PC-9 (cell line): ENCODE results near the gene NXN. TPM values are rescaled to one million over a fixed set of nuclear protein-coding genes. Genes with fewer than 3 reads are reported as not detected.
"Not testable (repeated sequence)": the region's sequence is repeated elsewhere in the genome, so short reads cannot be mapped to it uniquely, and the experiment has no call there.

Experiments used
- BruUV-seq: library from RNA; stranded (reverse); fragments of 400-500 nt; replicated peaks from 2 replicates; lab custom pipeline; 2021; lab: Mats Ljungman, UMichigan
- CTCF ChIA-PET: fragments of 300-600 bp; sonication (Branson Sonifier 250); formaldehyde crosslinking; loops from one replicate; lab custom pipeline; 2022; ENCODE audit warnings: antibody characterized with exemption; lab: Charles Lee
- POLR2A ChIA-PET: fragments of 300-600 bp; sonication (Branson Sonifier 250); formaldehyde crosslinking; loops from one replicate; lab custom pipeline; 2022; ENCODE audit warnings: antibody characterized with exemption; ENCODE audit not compliant: unreplicated experiment; lab: Charles Lee
- DNase-seq, 2 experiments: peaks; one replicate each; pipeline versions ENCODE4 v3.0.0 to v3.0.0-alpha.2; 2015 to 2022; ENCODE audit warnings: mixed read lengths in 1 of 2
- H2AFZ ChIP-seq: fragments of 200-600 bp; sonication (generic); 2 replicates; pipeline ENCODE4 v1.8.1; 2017; ENCODE audit warnings: antibody characterized with exemption
- H3F3A ChIP-seq: fragments of 200-600 bp; sonication (generic); 2 replicates; pipeline ENCODE4 v1.8.1; 2017; ENCODE audit warnings: antibody characterized with exemption, mild to moderate bottlenecking, low read depth; ENCODE audit not compliant: insufficient read depth
- H3K27ac ChIP-seq: fragments of 200-600 bp; sonication (generic); 2 replicates; pipeline ENCODE4 v1.6.1; 2016; ENCODE audit warnings: mixed run types
- H3K27me3 ChIP-seq: fragments of 200-600 bp; sonication (generic); 2 replicates; pipeline ENCODE4 v1.6.1; 2016; ENCODE audit warnings: low read depth, mixed run types; ENCODE audit not compliant: insufficient read depth
- H3K36me3 ChIP-seq: fragments of 200-600 bp; sonication (generic); 2 replicates; pipeline ENCODE4 v1.6.1; 2016; ENCODE audit warnings: low read depth, mixed run types
- H3K4me1 ChIP-seq: fragments of 200-600 bp; sonication (generic); replicated peaks from 2 replicates; pipeline ENCODE4 v1.6.1; 2016; ENCODE audit warnings: mixed run types; ENCODE audit not compliant: insufficient read depth
- H3K4me2 ChIP-seq: fragments of 200-600 bp; sonication (generic); 2 replicates; pipeline ENCODE4 v1.6.1; 2017; ENCODE audit warnings: mixed run types
- H3K4me3 ChIP-seq: fragments of 200-600 bp; sonication (generic); 2 replicates; pipeline ENCODE4 v1.6.1; 2016; ENCODE audit warnings: mixed run types
- H3K79me2 ChIP-seq: fragments of 200-600 bp; sonication (generic); 2 replicates; pipeline ENCODE4 v1.6.1; 2017; ENCODE audit warnings: low read depth, mixed run types
- H3K9me2 ChIP-seq: fragments of 200-600 bp; sonication (generic); 2 replicates; pipeline ENCODE4 v1.8.1; 2017; ENCODE audit warnings: mild to moderate bottlenecking; ENCODE audit not compliant: insufficient read depth
- H3K9me3 ChIP-seq: fragments of 200-600 bp; sonication (generic); 2 replicates; pipeline ENCODE4 v1.8.1; 2016; ENCODE audit warnings: low read depth; ENCODE audit not compliant: insufficient read depth
- H4K20me1 ChIP-seq: fragments of 200-600 bp; sonication (generic); 2 replicates; pipeline ENCODE4 v1.8.1; 2017; ENCODE audit not compliant: insufficient read depth
- EZH2 ChIP-seq: fragments of 200-600 bp; sonication (generic); IDR thresholded peaks from 2 replicates; pipeline ENCODE4 v1.8.0; 2017; ENCODE audit warnings: antibody characterized with exemption, low read depth
- intact Hi-C: fragments of 100-400 bp; cut with micrococcal nuclease; formaldehyde crosslinking; loops from one replicate; pipeline ENCODE4 v1.10.0; 2022; ENCODE audit not compliant: unreplicated experiment
- total RNA-seq: library from RNA; stranded (reverse); gene quantifications from 2 replicates; pipeline ENCODE4 v1.2.3, GENCODE V29; 2021
- TF ChIP-seq, protein P1 (sequence below): fragments of 200-600 bp; sonication (generic); conservative IDR thresholded peaks from 2 replicates; pipeline ENCODE4 v1.6.1; 2017; ENCODE audit warnings: mixed run types, antibody characterized with exemption, mild to moderate bottlenecking, moderate library complexity

The NXN gene
- total RNA-seq, 1 experiment from 2014 or later: 59.8 TPM

DNA sequence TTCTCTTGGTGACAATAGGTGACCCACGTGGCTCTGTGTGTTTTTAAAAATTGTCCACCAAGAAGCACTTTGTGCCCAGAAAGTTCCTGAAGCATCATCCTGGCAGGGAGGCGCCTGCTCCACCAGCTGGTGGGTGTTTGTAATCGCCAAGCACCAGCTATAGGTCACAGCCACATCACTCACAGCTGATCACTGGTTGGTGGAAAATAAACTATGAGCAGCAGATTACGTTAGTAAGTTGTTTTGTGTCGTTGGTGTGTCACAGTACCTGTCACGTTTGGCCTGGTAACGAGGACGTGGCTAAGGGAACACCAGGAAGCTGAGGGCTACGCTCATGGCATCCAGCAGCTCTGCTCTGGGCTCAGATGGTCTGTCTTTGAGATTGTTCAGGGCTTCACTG, 187.3 kb downstream of the NXN start:
- H2AFZ ChIP-seq: no peak overlapping the region
- H3K27ac ChIP-seq: no peak overlapping the region
- no peaks in the 10 kb centered on the region for H3K27me3 ChIP-seq
- peaks cover 21% of the 10 kb centered on the region for H4K20me1 ChIP-seq
- ChIA-PET CTCF (no interaction called here), POLR2A (no interaction called here)
- no peaks in the 10 kb centered on the region for H3K9me2 ChIP-seq
- DNase-seq: no peak
- no peaks in the 10 kb centered on the region for H3K4me1 ChIP-seq
- no peaks in the 10 kb centered on the region for H3K79me2 ChIP-seq
- no TSS peak for BruUV-seq
- H3F3A ChIP-seq: peaks cover 16% of the 10 kb centered on the region; the same call in 1 of the 2 replicates
- 0 out of 2 replicates have a peak, but pooled peaks cover 22% of the 10 kb centered on the region for H3K36me3 ChIP-seq
- intact Hi-C loops: loop anchor here (5.0 kb wide), 1 partner anchor 395 kb away; no protein-coding TSS in a partner anchor
- TF ChIP-seq, protein P1, sequence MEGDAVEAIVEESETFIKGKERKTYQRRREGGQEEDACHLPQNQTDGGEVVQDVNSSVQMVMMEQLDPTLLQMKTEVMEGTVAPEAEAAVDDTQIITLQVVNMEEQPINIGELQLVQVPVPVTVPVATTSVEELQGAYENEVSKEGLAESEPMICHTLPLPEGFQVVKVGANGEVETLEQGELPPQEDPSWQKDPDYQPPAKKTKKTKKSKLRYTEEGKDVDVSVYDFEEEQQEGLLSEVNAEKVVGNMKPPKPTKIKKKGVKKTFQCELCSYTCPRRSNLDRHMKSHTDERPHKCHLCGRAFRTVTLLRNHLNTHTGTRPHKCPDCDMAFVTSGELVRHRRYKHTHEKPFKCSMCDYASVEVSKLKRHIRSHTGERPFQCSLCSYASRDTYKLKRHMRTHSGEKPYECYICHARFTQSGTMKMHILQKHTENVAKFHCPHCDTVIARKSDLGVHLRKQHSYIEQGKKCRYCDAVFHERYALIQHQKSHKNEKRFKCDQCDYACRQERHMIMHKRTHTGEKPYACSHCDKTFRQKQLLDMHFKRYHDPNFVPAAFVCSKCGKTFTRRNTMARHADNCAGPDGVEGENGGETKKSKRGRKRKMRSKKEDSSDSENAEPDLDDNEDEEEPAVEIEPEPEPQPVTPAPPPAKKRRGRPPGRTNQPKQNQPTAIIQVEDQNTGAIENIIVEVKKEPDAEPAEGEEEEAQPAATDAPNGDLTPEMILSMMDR: peak; percentile 29; the same call in 1 of the 2 replicates
- no peak for TF ChIP-seq EZH2
- no peaks in the 10 kb centered on the region for H3K9me3 ChIP-seq
- H3K4me2 ChIP-seq: no peak overlapping the region
- H3K4me3 ChIP-seq: no peak overlapping the region

DNA sequence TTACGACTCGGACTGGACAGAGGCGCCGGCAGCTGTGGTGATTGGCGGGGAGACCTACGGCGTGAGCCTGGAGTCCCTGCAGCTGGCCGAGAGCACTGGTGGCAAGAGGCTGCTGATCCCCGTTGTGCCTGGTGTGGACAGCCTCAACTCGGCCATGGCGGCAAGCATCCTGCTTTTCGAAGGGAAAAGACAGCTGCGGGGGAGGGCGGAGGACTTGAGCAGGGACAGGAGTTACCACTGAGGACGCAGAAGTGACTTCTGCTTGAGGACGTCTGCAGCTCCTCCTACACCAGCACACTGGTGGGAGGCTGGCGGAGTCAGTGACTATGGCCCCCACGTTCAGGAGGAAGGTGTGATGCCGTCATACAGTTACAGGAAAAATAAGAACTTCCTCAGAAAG, 187.7 kb downstream of the NXN start:
- no peak overlapping the region for H3K4me2 ChIP-seq
- ChIA-PET CTCF (no interaction called here), POLR2A (no interaction called here)
- no peak overlapping the region for H3K27ac ChIP-seq
- no peaks in the 10 kb centered on the region for H3K9me2 ChIP-seq
- H3F3A ChIP-seq: peaks cover 16% of the 10 kb centered on the region; the same call in 1 of the 2 replicates
- intact Hi-C loops: loop anchor here (5.0 kb wide), 1 partner anchor 395 kb away; no protein-coding TSS in a partner anchor
- H3K79me2 ChIP-seq: no peaks in the 10 kb centered on the region
- 0 out of 2 replicates have a peak, but pooled peaks cover 22% of the 10 kb centered on the region for H3K36me3 ChIP-seq
- H3K27me3 ChIP-seq: no peaks in the 10 kb centered on the region
- H4K20me1 ChIP-seq: peaks cover 21% of the 10 kb centered on the region
- H2AFZ ChIP-seq: no peak overlapping the region
- TF ChIP-seq, protein P1: no peak
- TF ChIP-seq EZH2: no peak
- BruUV-seq: no TSS peak
- DNase-seq: no peak
- no peaks in the 10 kb centered on the region for H3K9me3 ChIP-seq
- no peaks in the 10 kb centered on the region for H3K4me1 ChIP-seq
- H3K4me3 ChIP-seq: no peak overlapping the region

DNA sequence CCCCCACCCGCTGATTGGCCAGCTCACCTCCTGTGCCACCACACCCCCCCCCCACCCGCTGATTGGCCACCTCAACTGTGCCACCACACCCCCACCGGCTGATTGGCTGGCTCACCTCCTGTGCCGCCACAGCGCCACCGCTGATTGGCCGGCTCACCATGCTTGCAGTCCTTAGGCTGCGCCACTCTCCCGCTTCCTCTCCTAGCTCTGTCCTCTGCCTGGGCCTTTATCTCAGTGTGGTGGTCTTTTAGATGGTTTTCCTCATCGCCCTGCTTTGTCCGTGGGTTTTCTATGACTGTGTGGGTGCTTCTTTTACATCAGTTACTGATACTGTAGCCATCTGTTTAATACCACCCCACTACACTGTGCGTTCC, 188.7 kb downstream of the NXN start:
- POLR2A ChIA-PET: not testable (repeated sequence)

DNA sequence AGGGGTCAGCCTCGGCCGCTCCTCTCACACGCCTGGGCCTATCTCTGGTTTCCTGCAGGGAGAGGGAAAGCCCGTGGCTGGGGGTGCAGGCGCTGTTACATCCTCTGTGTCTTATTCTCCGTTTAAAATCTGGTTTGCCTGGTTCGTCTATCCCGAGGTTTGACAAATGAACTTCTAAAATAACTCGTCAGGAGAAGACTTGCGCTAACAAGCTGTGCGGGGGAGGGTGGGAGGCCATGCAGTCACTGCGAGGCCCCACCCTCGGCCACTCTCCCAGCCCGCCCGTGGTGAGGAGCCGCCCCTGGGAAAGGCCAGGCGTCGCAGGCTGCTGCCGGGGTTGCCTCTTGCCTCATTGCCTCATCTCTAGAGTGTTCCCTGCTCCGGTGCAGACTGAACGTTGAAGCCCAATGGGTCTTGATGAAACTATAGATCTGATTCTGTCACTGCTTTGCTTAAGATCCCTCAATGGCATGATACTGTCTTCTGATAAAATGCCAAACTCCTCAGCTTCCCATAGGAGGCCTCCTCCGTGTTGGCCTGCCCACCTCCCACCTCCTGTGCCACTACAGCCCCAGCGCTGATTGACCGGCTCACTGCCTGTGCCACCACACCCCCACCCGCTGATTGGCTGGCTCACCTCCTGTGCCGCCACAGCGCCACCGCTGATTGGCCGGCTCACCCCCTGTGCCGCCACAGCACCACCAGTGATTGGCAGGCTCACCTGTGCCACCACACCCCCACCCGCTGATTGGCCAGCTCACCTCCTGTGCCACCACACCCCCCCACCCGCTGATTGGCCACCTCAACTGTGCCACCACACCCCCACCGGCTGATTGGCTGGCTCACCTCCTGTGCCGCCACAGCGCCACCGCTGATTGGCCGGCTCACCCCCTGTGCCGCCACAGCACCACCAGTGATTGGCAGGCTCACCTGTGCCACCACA, 189.4 kb downstream of the NXN start:
- H3K4me1 ChIP-seq, H3F3A ChIP-seq, POLR2A ChIA-PET, DNase-seq, H3K9me2 ChIP-seq, CTCF ChIA-PET, H3K27ac ChIP-seq, H3K4me2 ChIP-seq, BruUV-seq, H3K4me3 ChIP-seq, H3K79me2 ChIP-seq, H2AFZ ChIP-seq, H3K27me3 ChIP-seq, H3K9me3 ChIP-seq: not testable (repeated sequence)
- Histone ChIP-seq H3K36me3 (0 out of 2 replicates have a peak, but pooled peaks cover 22% of the 10 kb centered on the region), H4K20me1 (peaks cover 15% of the 10 kb centered on the region)
- intact Hi-C loops: loop anchor here (5.0 kb wide), 1 partner anchor 397 kb away; no protein-coding TSS in a partner anchor

More for the DNA sequence above, 188.7 kb downstream of the NXN start:
- H3K27ac ChIP-seq, H3K4me1 ChIP-seq, CTCF ChIA-PET, H2AFZ ChIP-seq, H3K4me3 ChIP-seq, H3K4me2 ChIP-seq, H3K79me2 ChIP-seq, H3K27me3 ChIP-seq, H3K9me3 ChIP-seq, BruUV-seq, H3K9me2 ChIP-seq, DNase-seq: not testable (repeated sequence)
- H4K20me1 ChIP-seq: peaks cover 20% of the 10 kb centered on the region
- 0 out of 2 replicates have a peak, but pooled peaks cover 22% of the 10 kb centered on the region for H3K36me3 ChIP-seq
- intact Hi-C loops: loop anchor here (5.0 kb wide), 1 partner anchor 396 kb away; no protein-coding TSS in a partner anchor
- H3F3A ChIP-seq: peaks cover 14% of the 10 kb centered on the region; the same call in 1 of the 2 replicates
